RWPE2 (cell line): Measurements from ENCODE around the gene CES2.

Experiments
- ATAC-seq: fragments of 200-7000 bp; cut with Tn5 transposase; 3 replicates; pipeline ENCODE4 v1.9.1; 2021; ENCODE audit warnings: low read depth
- DNase-seq: peaks from one replicate; pipeline ENCODE4 v3.0.0-alpha.2; 2020; ENCODE audit warnings: low spot score
- H3K27ac ChIP-seq: fragments of 450-650 bp; 2 replicates; pipeline ENCODE4 v1.5.1; 2017; ENCODE audit warnings: mild to moderate bottlenecking; ENCODE audit not compliant: poor library complexity, severe bottlenecking
- H3K27me3 ChIP-seq: fragments of 250-450 bp; sonication (Bioruptor Pico); 2 replicates; pipeline ENCODE4 v1.5.1; 2021; ENCODE audit warnings: mild to moderate bottlenecking, moderate library complexity; ENCODE audit not compliant: insufficient read depth, poor library complexity, severe bottlenecking
- H3K36me3 ChIP-seq: fragments of 250-450 bp; sonication (Bioruptor Pico); 2 replicates; pipeline ENCODE4 v1.5.1; 2020; ENCODE audit warnings: low read depth, mild to moderate bottlenecking, moderate library complexity
- H3K4me1 ChIP-seq: fragments of 250-450 bp; sonication (Bioruptor Pico); 2 replicates; pipeline ENCODE4 v1.5.1; 2021; ENCODE audit warnings: mild to moderate bottlenecking, moderate library complexity; ENCODE audit not compliant: insufficient read depth, poor library complexity, severe bottlenecking
- H3K4me3 ChIP-seq: fragments of 250-450 bp; sonication (Bioruptor Pico); 2 replicates; pipeline ENCODE4 v1.5.1; 2021; ENCODE audit warnings: mild to moderate bottlenecking, moderate library complexity; ENCODE audit not compliant: severe bottlenecking
- H3K9me3 ChIP-seq: fragments of 250-450 bp; sonication (Bioruptor Pico); 2 replicates; pipeline ENCODE4 v1.5.1; 2021; ENCODE audit warnings: mild to moderate bottlenecking, moderate library complexity; ENCODE audit not compliant: severe bottlenecking
- CTCF ChIP-seq: fragments of 450-650 bp; IDR thresholded peaks from one replicate; pipeline ENCODE4 v1.5.1; 2017; ENCODE audit warnings: mild to moderate bottlenecking, moderate library complexity; ENCODE audit not compliant: poor library complexity, severe bottlenecking

Gene CES2

GRCh38 chr16:66917741-66918140 lies 17.6 kb upstream of the CES2 start:
- Histone ChIP-seq H3K27me3 (no peaks in the 10 kb centered on the region), H3K36me3 (no peaks in the 10 kb centered on the region), H3K27ac (no peak overlapping the region), H3K9me3 (no peaks in the 10 kb centered on the region), H3K4me1 (no peaks in the 10 kb centered on the region), H3K4me3 (no peak overlapping the region)
- no peak for ATAC-seq
- no peak for TF ChIP-seq CTCF
- DNase-seq = no peak

- ATAC-seq (no peak), DNase-seq (no peak)
- H3K4me3 ChIP-seq = no peak overlapping the region
- TF ChIP-seq CTCF = no peak
- no peaks in the 10 kb centered on the region for H3K36me3 ChIP-seq
- H3K4me1 ChIP-seq = no peaks in the 10 kb centered on the region
- H3K9me3 ChIP-seq = no peaks in the 10 kb centered on the region
- H3K27me3 ChIP-seq = no peaks in the 10 kb centered on the region
- H3K27ac ChIP-seq = no peak overlapping the region
Measured at GRCh38 chr16:66918355-66918754, 17.0 kb upstream of the CES2 start.

- TF ChIP-seq CTCF = no peak
- no peaks in the 10 kb centered on the region for H3K4me1 ChIP-seq
- H3K4me3 ChIP-seq = no peak within 1 kb of the TSS
- ATAC-seq = no peak
- no peak within 1 kb of the TSS for H3K27ac ChIP-seq
- H3K36me3 ChIP-seq = no peaks in the 10 kb centered on the region
- H3K27me3 ChIP-seq = no peaks in the 10 kb centered on the region
- DNase-seq = no peak
- H3K9me3 ChIP-seq = no peaks in the 10 kb centered on the region
Measured at GRCh38 chr16:66918803-66919568, 16.3 kb upstream of the CES2 start, which contains the start of gene CDH16. Gene CDH16 (minus strand): TSS chr16:66918885. CDS start chr16:66918065, 820 bp downstream.

- Histone ChIP-seq H3K27ac (no peak overlapping the region), H3K27me3 (peaks cover 7% of the 10 kb centered on the region)
Measured at GRCh38 chr16:66919569-66920298, 15.6 kb upstream of the CES2 start.

More at GRCh38 chr16:66919569-66920298, 15.6 kb upstream of the CES2 start:
- no peaks in the 10 kb centered on the region for H3K36me3 ChIP-seq
- H3K4me1 ChIP-seq = no peaks in the 10 kb centered on the region
- no peak for TF ChIP-seq CTCF
- ATAC-seq (no peak), DNase-seq (no peak)
- H3K9me3 ChIP-seq = no peaks in the 10 kb centered on the region
- no peak overlapping the region for H3K4me3 ChIP-seq
